A549 (cell line): ENCODE measurements around the gene PHACTR2. TPM values are rescaled to one million over a fixed set of nuclear protein-coding genes. Genes with fewer than 3 reads are reported as not detected.

ENCODE experiments used
- ATAC-seq, 2 experiments: fragments of 200-7000 bp in 1 of 2; fragments of >200 bp in 1 of 2; cut with Nextera tagmentation in 1 of 2; cut with Tn5 transposase in 1 of 2; 3 replicates each; pipeline versions ENCODE4 v1.8.0 to v1.9.1; 2018 to 2020; ENCODE audit warnings: mild to moderate bottlenecking in 1 of 2, moderate library complexity in 1 of 2
- CTCF ChIA-PET: fragments of 300-600 bp; sonication (Branson Sonifier 250); formaldehyde crosslinking; extraction: SDS; loops from one replicate; lab custom pipeline; 2021; ENCODE audit warnings: antibody characterized with exemption, inconsistent platforms; lab: Yijun Ruan, JAX
- POLR2A ChIA-PET: fragments of 350-600 bp; formaldehyde crosslinking; extraction: SDS; loops from one replicate; lab custom pipeline; 2021; ENCODE audit warnings: antibody characterized with exemption, inconsistent platforms; lab: Yijun Ruan, JAX
- DNase-seq, 2 experiments: peaks; one replicate each; pipeline versions ENCODE4 v3.0.0 to v3.0.0-alpha.2; 2011 to 2016; ENCODE audit warnings: low read depth in 1 of 2, low spot score in 1 of 2
- FAIRE-seq: peaks from 2 replicates; lab custom pipeline; 2011; peaks lifted over from hg19 to GRCh38; lab: Jason Lieb, UNC
- H3K27ac ChIP-seq, 2 experiments: fragments of >200 bp; sonication (Bioruptor Twin); formaldehyde crosslinking; 3 replicates each; pipeline ENCODE4 v1.5.1; 2016 to 2017
- H3K4me1 ChIP-seq: fragments of >200 bp; sonication (Bioruptor Twin); formaldehyde crosslinking; 3 replicates; pipeline ENCODE4 v1.6.1; 2016
- H3K4me2 ChIP-seq: fragments of >200 bp; sonication (Bioruptor Twin); formaldehyde crosslinking; 3 replicates; pipeline ENCODE4 v1.6.1; 2016
- H3K4me3 ChIP-seq: fragments of >200 bp; sonication (Bioruptor Twin); formaldehyde crosslinking; 3 replicates; pipeline ENCODE4 v1.5.1; 2016
- H3K9me3 ChIP-seq: fragments of >200 bp; sonication (Bioruptor Twin); formaldehyde crosslinking; 3 replicates; pipeline ENCODE4 v1.6.1; 2016
- CBX2 ChIP-seq: fragments of 200-600 bp; sonication (generic); IDR thresholded peaks from 2 replicates; pipeline ENCODE4 v1.6.1; 2016; ENCODE audit warnings: low read depth, mild to moderate bottlenecking, borderline replicate concordance
- CHD4 ChIP-seq: fragments of 200-600 bp; sonication (generic); IDR thresholded peaks from 2 replicates; pipeline ENCODE4 v1.6.1; 2016; ENCODE audit warnings: antibody characterized with exemption, mild to moderate bottlenecking, borderline replicate concordance
- CTCF ChIP-seq: fragments of >200 bp; sonication (Bioruptor Twin); formaldehyde crosslinking; IDR thresholded peaks from 3 replicates; pipeline ENCODE4 v1.5.1; 2016
- EHF ChIP-seq: fragments of 250-450 bp; sonication (Bioruptor Pico); IDR thresholded peaks from 2 replicates; pipeline ENCODE4 v1.5.0; 2020; ENCODE audit warnings: mild to moderate bottlenecking
- EHMT2 ChIP-seq: fragments of 200-600 bp; sonication (generic); IDR thresholded peaks from 2 replicates; pipeline ENCODE4 v1.6.1; 2016; ENCODE audit warnings: antibody characterized with exemption, low read depth, mild to moderate bottlenecking, moderate library complexity
- EP300 ChIP-seq, 2 experiments: fragments of >200 bp; sonication (Bioruptor Twin); formaldehyde crosslinking; IDR thresholded peaks; 2 replicates in 1 of 2; 3 replicates in 1 of 2; pipeline ENCODE4 v1.6.1; 2016 to 2017
- ESRRA ChIP-seq: fragments of 150-350 bp; IDR thresholded peaks from 2 replicates; pipeline ENCODE4 v1.6.1; 2014; ENCODE audit warnings: mild to moderate bottlenecking, low read length, borderline replicate concordance
- FOSL2 ChIP-seq, 2 experiments: fragments of 450-650 bp in 1 of 2; fragments of >200 bp in 1 of 2; sonication (Bioruptor Twin) in 1 of 2; formaldehyde crosslinking; IDR thresholded peaks; 2 replicates each; pipeline versions ENCODE4 v1.5.0 to v1.6.1; 2016 to 2020; ENCODE audit warnings: mild to moderate bottlenecking in 1 of 2, moderate library complexity in 1 of 2
- GATA3 ChIP-seq: IDR thresholded peaks from 2 replicates; pipeline ENCODE4 v1.6.1; 2012; ENCODE audit warnings: borderline replicate concordance
- HDAC2 ChIP-seq: fragments of 200-600 bp; sonication (generic); IDR thresholded peaks from 2 replicates; pipeline ENCODE4 v1.6.1; 2016
- HEYL ChIP-seq: fragments of 250-450 bp; sonication (Bioruptor Pico); IDR thresholded peaks from 2 replicates; pipeline ENCODE4 v1.8.0; 2021; ENCODE audit warnings: mild to moderate bottlenecking, moderate library complexity
- HMGXB4 ChIP-seq: fragments of 250-450 bp; sonication (Bioruptor Pico); IDR thresholded peaks from 2 replicates; pipeline ENCODE4 v1.5.0; 2021; ENCODE audit warnings: mild to moderate bottlenecking, moderate library complexity, borderline replicate concordance
- JUN ChIP-seq, 2 experiments: fragments of >200 bp; sonication (Bioruptor Twin); formaldehyde crosslinking; IDR thresholded peaks; 2 replicates in 1 of 2; 3 replicates in 1 of 2; pipeline ENCODE4 v1.6.1; 2016 to 2017
- JUNB ChIP-seq: fragments of >200 bp; sonication (Bioruptor Twin); formaldehyde crosslinking; IDR thresholded peaks from 2 replicates; pipeline ENCODE4 v1.6.1; 2016
- MAX ChIP-seq: IDR thresholded peaks from 2 replicates; pipeline ENCODE4 v1.6.1; 2012
- NFE2L2 ChIP-seq: fragments of 150-350 bp; conservative IDR thresholded peaks from 2 replicates; pipeline ENCODE4 v1.6.1; 2014; ENCODE audit warnings: low read length
- NPAS2 ChIP-seq: fragments of 250-450 bp; sonication (Bioruptor Pico); IDR thresholded peaks from 2 replicates; pipeline ENCODE4 v1.8.0; 2022; ENCODE audit warnings: mild to moderate bottlenecking, moderate library complexity, borderline replicate concordance
- PBX3 ChIP-seq: IDR thresholded peaks from 2 replicates; pipeline ENCODE4 v1.6.1; 2012
- PHF8 ChIP-seq: fragments of 200-600 bp; sonication (generic); IDR thresholded peaks from 2 replicates; pipeline ENCODE4 v1.6.1; 2016; ENCODE audit warnings: low read depth, mild to moderate bottlenecking, antibody characterized with exemption, moderate library complexity, borderline replicate concordance
- POLR2A ChIP-seq: IDR thresholded peaks from 2 replicates; pipeline ENCODE4 v1.6.1; 2012; ENCODE audit warnings: mild to moderate bottlenecking, low read length
- POLR2AphosphoS2 ChIP-seq: conservative IDR thresholded peaks from 2 replicates; pipeline ENCODE4 v1.6.1; 2012; ENCODE audit warnings: low read length, improper control_type of control experiment, inconsistent platforms
- RARB ChIP-seq: fragments of 250-450 bp; sonication (Bioruptor Pico); IDR thresholded peaks from 2 replicates; pipeline ENCODE4 v1.8.0; 2021; ENCODE audit warnings: mild to moderate bottlenecking, moderate library complexity
- RCOR1 ChIP-seq: fragments of 150-350 bp; IDR thresholded peaks from 2 replicates; pipeline ENCODE4 v1.6.1; 2014; ENCODE audit warnings: antibody characterized with exemption, low read length, low read depth
- RFX5 ChIP-seq: fragments of 450-650 bp; IDR thresholded peaks from 2 replicates; pipeline ENCODE4 v1.7.1; 2014; ENCODE audit warnings: antibody characterized with exemption, mild to moderate bottlenecking, moderate library complexity
- SREBF2 ChIP-seq: fragments of 450-650 bp; IDR thresholded peaks from 2 replicates; pipeline ENCODE4 v1.6.1; 2014; ENCODE audit warnings: mild to moderate bottlenecking, moderate library complexity
- TFCP2L1 ChIP-seq: fragments of 250-450 bp; sonication (Bioruptor Pico); IDR thresholded peaks from 2 replicates; pipeline ENCODE4 v1.5.0; 2021; ENCODE audit warnings: mild to moderate bottlenecking
- USF2 ChIP-seq: fragments of 450-650 bp; IDR thresholded peaks from 2 replicates; pipeline ENCODE4 v1.6.1; 2014; ENCODE audit warnings: antibody characterized with exemption
- ZC3H11A ChIP-seq: fragments of 450-650 bp; IDR thresholded peaks from 2 replicates; pipeline ENCODE4 v1.6.1; 2014; ENCODE audit warnings: antibody characterized with exemption, mild to moderate bottlenecking
- ZNF302 ChIP-seq: fragments of 250-450 bp; sonication (Bioruptor Pico); IDR thresholded peaks from 2 replicates; pipeline ENCODE4 v1.9.0; 2021; ENCODE audit warnings: inconsistent platforms, mild to moderate bottlenecking, moderate library complexity
- WGBS: methylation state at CpG from one replicate; pipeline ENCODE4 v1.1.6; 2017; ENCODE audit errors: missing lambda C conversion rate; 5-methylcytosine and 5-hydroxymethylcytosine counted together
- polyA plus RNA-seq, 4 experiments: library from polyadenylated mRNA; depleted of rRNA in 3 of 4; stranded (reverse); fragments of >200 nt; fragmentation: RNase III in 1 of 4; extraction: RNeasy Plus Mini Kit Qiagen cat#74134 plus additional on column Dnase treatment in 1 of 4; gene quantifications; 2 replicates in 3 of 4; 3 replicates in 1 of 4; pipeline ENCODE4 v1.2.3, GENCODE V29; 2011 to 2017

Gene PHACTR2
- polyA plus RNA-seq, 2 of the 4 experiments (the other 2 are of a cell fraction): 2.5 to 10.4 TPM

- no peak for TF ChIP-seq EHF (CRISPR knock-in tag)
- TF ChIP-seq CTCF: no peak
- no peak for TF ChIP-seq TFCP2L1
- no peak for TF ChIP-seq SREBF2
- no peak for TF ChIP-seq RARB
- TF ChIP-seq HDAC2: no peak
- no peak for TF ChIP-seq JUNB
- no peak for TF ChIP-seq JUN (IDR thresholded peaks at IDR 0.05)
- no peak for TF ChIP-seq HMGXB4 (CRISPR knock-in tag)
- TF ChIP-seq RFX5: no peak
- TF ChIP-seq EHMT2: no peak
Measured at GRCh38 chr6:143839196-143839595, 161.4 kb downstream of the PHACTR2 start (continued).

- H3K9me3 ChIP-seq: no peaks in the 10 kb centered on the region
- peaks cover 10% of the 10 kb centered on the region; the same call in 2 of the 3 replicates for H3K4me1 ChIP-seq
- H3K27ac ChIP-seq: no peak overlapping the region
- ChIA-PET POLR2A (no interaction called here), CTCF (no interaction called here)
- no peak overlapping the region for H3K4me2 ChIP-seq
- ATAC-seq: no peak
- WGBS: 85% methylated on average over 6 of the region's 6 CpGs
- H3K4me3 ChIP-seq: no peak overlapping the region
- FAIRE-seq: no peak
- TF ChIP-seq ZC3H11A (no peak), PHF8 (no peak), RARB (no peak), ZNF302 (CRISPR knock-in tag) (no peak), MAX (no peak), NPAS2 (CRISPR knock-in tag) (no peak), CBX2 (no peak), ESRRA (no peak), EP300 (IDR thresholded peaks at IDR 0.05) (no peak)
- TF ChIP-seq, all 56 proteins: peak for 0
- no peak for DNase-seq
Measured at GRCh38 chr6:143840595-143841265, 163.0 kb downstream of the PHACTR2 start.

- no peak for FAIRE-seq
- Histone ChIP-seq H3K27ac (peak overlapping the region; percentile 92 to 98), H3K4me3 (peak overlapping the region; percentile 96), H3K9me3 (no peaks in the 10 kb centered on the region), H3K4me2 (peak overlapping the region; percentile 86), H3K4me1 (peaks cover 10% of the 10 kb centered on the region; the same call in 2 of the 3 replicates)
- POLR2A ChIA-PET: interaction anchor here (0.6 to 1.6 kb wide), 7 partner anchors 10 to 306 kb away, joined by 3 to 10 read pairs (median 4); partner anchors contain the start of genes PHACTR2 and SF3B5
- peak; percentile 49 to 58; a peak in 5 of 6 replicates for ATAC-seq
- CTCF ChIA-PET: interaction anchor here (1.3 kb wide), 1 partner anchor 267 kb away, joined by 5 read pairs; no protein-coding TSS in a partner anchor
- DNase-seq: peak in 1 of 2 experiments; percentile 8
- 79% methylated on average over 7 of the region's 7 CpGs for WGBS
- TF ChIP-seq RCOR1 (no peak), POLR2AphosphoS2 (no peak), PBX3 (no peak), GATA3 (no peak), HEYL (CRISPR knock-in tag) (no peak), FOSL2 (IDR thresholded peaks at IDR 0.05) (no peak), FOSL2 (CRISPR knock-in tag; IDR thresholded peaks at IDR 0.05) (no peak), USF2 (no peak), EHF (CRISPR knock-in tag) (no peak), CHD4 (no peak), JUN (IDR thresholded peaks at IDR 0.05) (no peak), POLR2A (no peak), NFE2L2 (no peak)
Measured at GRCh38 chr6:143842461-143842901, 164.7 kb downstream of the PHACTR2 start.
